RWPE2 (cell line): Measurements from ENCODE around the gene DNAJC28.

ENCODE experiments used
- ATAC-seq: fragments of 200-7000 bp; cut with Tn5 transposase; 3 replicates; pipeline ENCODE4 v1.9.1; 2021; ENCODE audit warnings: low read depth
- DNase-seq: peaks from one replicate; pipeline ENCODE4 v3.0.0-alpha.2; 2020; ENCODE audit warnings: low spot score
- H3K27ac ChIP-seq: fragments of 450-650 bp; 2 replicates; pipeline ENCODE4 v1.5.1; 2017; ENCODE audit warnings: mild to moderate bottlenecking; ENCODE audit not compliant: poor library complexity, severe bottlenecking
- H3K27me3 ChIP-seq: fragments of 250-450 bp; sonication (Bioruptor Pico); 2 replicates; pipeline ENCODE4 v1.5.1; 2021; ENCODE audit warnings: mild to moderate bottlenecking, moderate library complexity; ENCODE audit not compliant: insufficient read depth, poor library complexity, severe bottlenecking
- H3K36me3 ChIP-seq: fragments of 250-450 bp; sonication (Bioruptor Pico); 2 replicates; pipeline ENCODE4 v1.5.1; 2020; ENCODE audit warnings: low read depth, mild to moderate bottlenecking, moderate library complexity
- H3K4me1 ChIP-seq: fragments of 250-450 bp; sonication (Bioruptor Pico); 2 replicates; pipeline ENCODE4 v1.5.1; 2021; ENCODE audit warnings: mild to moderate bottlenecking, moderate library complexity; ENCODE audit not compliant: insufficient read depth, poor library complexity, severe bottlenecking
- H3K4me3 ChIP-seq: fragments of 250-450 bp; sonication (Bioruptor Pico); 2 replicates; pipeline ENCODE4 v1.5.1; 2021; ENCODE audit warnings: mild to moderate bottlenecking, moderate library complexity; ENCODE audit not compliant: severe bottlenecking
- H3K9me3 ChIP-seq: fragments of 250-450 bp; sonication (Bioruptor Pico); 2 replicates; pipeline ENCODE4 v1.5.1; 2021; ENCODE audit warnings: mild to moderate bottlenecking, moderate library complexity; ENCODE audit not compliant: severe bottlenecking
- CTCF ChIP-seq: fragments of 450-650 bp; IDR thresholded peaks from one replicate; pipeline ENCODE4 v1.5.1; 2017; ENCODE audit warnings: mild to moderate bottlenecking, moderate library complexity; ENCODE audit not compliant: poor library complexity, severe bottlenecking

DNAJC28 gene

GRCh38 chr21:33479679-33480480 lies 11.6 kb downstream of the DNAJC28 start, which contains the start of gene TMEM50B:
TMEM50B (minus strand) TSS chr21:33479974; CDS start chr21:33468885, 11,089 bp downstream.
- H3K36me3 ChIP-seq, result no peaks in the 10 kb centered on the region; the same call in none of the 2 replicates
- peak; percentile 93 for ATAC-seq
- H3K4me1 ChIP-seq, result no peaks in the 10 kb centered on the region
- peak; percentile 92 for DNase-seq
- no peaks in the 10 kb centered on the region for H3K27me3 ChIP-seq
- peak within 1 kb of the TSS; percentile 67 for H3K27ac ChIP-seq
- H3K4me3 ChIP-seq, result peak within 1 kb of the TSS; percentile 89
- H3K9me3 ChIP-seq, result peaks cover 2% of the 10 kb centered on the region
- TF ChIP-seq CTCF, result peak; percentile 41

DNA sequence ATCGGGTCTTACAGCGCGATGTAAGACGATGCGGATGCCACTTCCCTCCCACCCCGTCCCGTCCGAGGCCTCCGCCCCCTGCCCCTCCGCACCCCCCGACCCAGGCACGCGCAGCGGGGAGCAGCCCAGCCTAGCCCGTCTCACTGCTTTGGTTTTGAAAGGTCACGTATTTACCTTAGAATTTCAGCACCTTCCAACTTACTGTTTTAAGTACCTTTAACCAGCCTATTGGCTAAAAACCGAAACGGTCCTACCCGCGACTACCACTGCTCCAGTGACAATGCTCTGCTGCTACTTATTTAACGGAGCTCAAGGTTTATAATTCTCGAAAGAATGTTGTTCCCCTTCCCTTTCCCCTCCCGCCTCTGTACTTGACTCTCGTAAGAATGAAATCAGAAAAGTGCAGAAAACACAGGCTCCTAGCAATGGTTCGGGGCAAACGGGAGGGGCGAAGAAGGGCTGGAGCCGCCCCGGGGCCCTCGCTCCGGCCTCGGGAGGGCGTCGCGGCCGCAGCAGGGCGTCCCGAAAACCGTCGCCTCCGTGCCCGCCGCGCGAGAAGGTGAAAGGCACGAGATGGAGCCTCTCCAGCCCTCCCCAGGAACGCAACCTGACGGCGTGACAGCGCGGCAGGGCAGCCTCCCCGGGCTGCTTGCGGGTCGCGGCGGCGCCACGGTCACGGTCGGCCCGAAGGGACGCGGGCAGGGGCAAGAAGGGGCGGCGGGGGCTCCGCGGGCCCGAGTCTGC lies 12.4 kb downstream of the DNAJC28 start:
- peak overlapping the region; percentile 89 for H3K4me3 ChIP-seq
- no peak for TF ChIP-seq CTCF
- H3K4me1 ChIP-seq, result no peaks in the 10 kb centered on the region
- H3K27ac ChIP-seq, result peak overlapping the region; percentile 67
- ATAC-seq (peak; percentile 13), DNase-seq (no peak)
- H3K27me3 ChIP-seq, result no peaks in the 10 kb centered on the region
- no peaks in the 10 kb centered on the region; the same call in none of the 2 replicates for H3K36me3 ChIP-seq
- no peaks in the 10 kb centered on the region for H3K9me3 ChIP-seq

- H3K27ac ChIP-seq, result peak overlapping the region; percentile 67
- H3K4me1 ChIP-seq, result no peaks in the 10 kb centered on the region
- DNase-seq (no peak), ATAC-seq (no peak)
- peak overlapping the region; percentile 89 for H3K4me3 ChIP-seq
- H3K36me3 ChIP-seq, result no peaks in the 10 kb centered on the region; the same call in none of the 2 replicates
- H3K9me3 ChIP-seq, result no peaks in the 10 kb centered on the region
- TF ChIP-seq CTCF, result no peak
- H3K27me3 ChIP-seq, result no peaks in the 10 kb centered on the region
Measured at GRCh38 chr21:33478182-33478581, 13.3 kb downstream of the DNAJC28 start.

DNA sequence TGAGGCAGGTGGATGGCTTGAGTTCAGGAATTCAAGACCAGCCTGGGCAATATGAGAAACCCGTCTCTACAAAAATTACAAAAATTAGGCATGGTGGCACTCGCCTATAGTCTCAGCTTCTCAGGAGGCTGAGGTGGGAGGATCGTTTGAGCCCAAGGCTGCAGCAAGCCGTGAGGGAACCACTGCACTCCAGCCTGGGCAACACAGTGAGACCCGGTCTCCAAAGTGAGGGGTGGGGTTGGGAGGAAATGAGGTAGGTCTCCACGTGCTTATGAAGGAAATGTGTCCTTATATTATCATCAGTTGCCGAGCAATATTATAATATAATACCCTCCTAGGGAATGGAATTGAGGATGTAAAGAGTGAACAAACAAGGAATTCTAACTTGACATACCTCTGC lies 14.4 kb downstream of the DNAJC28 start:
- no peak for TF ChIP-seq CTCF
- Histone ChIP-seq H3K27ac (no peak overlapping the region), H3K9me3 (no peaks in the 10 kb centered on the region), H3K4me3 (no peak overlapping the region), H3K27me3 (no peaks in the 10 kb centered on the region), H3K36me3 (no peaks in the 10 kb centered on the region; the same call in none of the 2 replicates), H3K4me1 (no peaks in the 10 kb centered on the region)
- no peak for ATAC-seq
- DNase-seq, result no peak
